ENCODE results near the gene PCSK6.

The PCSK6 gene

DNA sequence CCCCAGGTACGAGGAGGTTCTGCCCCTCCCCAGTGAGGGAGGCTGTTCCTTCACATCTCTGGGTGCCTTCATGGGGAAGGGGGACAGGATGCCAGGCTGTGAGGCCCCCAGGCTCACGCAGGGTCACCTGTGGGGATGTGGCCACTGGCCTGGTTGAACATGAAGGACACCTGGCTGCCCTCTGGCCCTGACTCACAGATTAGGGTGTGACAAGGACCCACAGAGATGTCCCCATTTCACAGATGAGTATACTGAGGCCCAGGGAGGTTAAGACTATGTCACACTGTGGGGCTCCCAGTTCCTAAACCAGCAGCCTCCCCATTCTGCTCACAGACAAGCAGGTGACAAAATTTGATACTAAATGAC lies 42.4 kb downstream of the PCSK6 start:
- Histone ChIP-seq H2AFZ (ENCODE audit: low read length) (no peak overlapping the region), H4K20me1 (ENCODE audit: insufficient read depth, low read length, poor library complexity, severe bottlenecking) (no peaks in the 10 kb centered on the region), H3K4me2 (ENCODE audit: low read depth, low read length, poor library complexity, severe bottlenecking) (no peak overlapping the region), H3K27me3 (ENCODE audit: insufficient read depth, low read length, poor library complexity, severe bottlenecking) (no peaks in the 10 kb centered on the region), H3K9me2 (replicated peaks; ENCODE audit: low read depth, low read length) (no peaks in the 10 kb centered on the region), H3K9me3 (ENCODE audit: insufficient read depth, low read depth, low read length) (peaks cover 7% of the 10 kb centered on the region; the same call in 1 of the 2 replicates), H3K4me1 (ENCODE audit: insufficient read depth, low read length, poor library complexity, severe bottlenecking) (no peaks in the 10 kb centered on the region), H3K36me3 (ENCODE audit: insufficient read depth, low read length) (no peaks in the 10 kb centered on the region), H3K9ac (ENCODE audit: low read depth, low read length, poor library complexity, severe bottlenecking) (no peak overlapping the region), H3F3A (ENCODE audit: low read depth) (no peaks in the 10 kb centered on the region), H3K79me2 (ENCODE audit: insufficient read depth, low read length) (no peaks in the 10 kb centered on the region), H3K4me3 (ENCODE audit: low read length, poor library complexity, severe bottlenecking) (no peak overlapping the region)
- TF ChIP-seq EZH2phosphoT487 (IDR thresholded peaks at IDR 0.05; ENCODE audit: borderline replicate concordance), result no peak
- TF ChIP-seq, protein P1, sequence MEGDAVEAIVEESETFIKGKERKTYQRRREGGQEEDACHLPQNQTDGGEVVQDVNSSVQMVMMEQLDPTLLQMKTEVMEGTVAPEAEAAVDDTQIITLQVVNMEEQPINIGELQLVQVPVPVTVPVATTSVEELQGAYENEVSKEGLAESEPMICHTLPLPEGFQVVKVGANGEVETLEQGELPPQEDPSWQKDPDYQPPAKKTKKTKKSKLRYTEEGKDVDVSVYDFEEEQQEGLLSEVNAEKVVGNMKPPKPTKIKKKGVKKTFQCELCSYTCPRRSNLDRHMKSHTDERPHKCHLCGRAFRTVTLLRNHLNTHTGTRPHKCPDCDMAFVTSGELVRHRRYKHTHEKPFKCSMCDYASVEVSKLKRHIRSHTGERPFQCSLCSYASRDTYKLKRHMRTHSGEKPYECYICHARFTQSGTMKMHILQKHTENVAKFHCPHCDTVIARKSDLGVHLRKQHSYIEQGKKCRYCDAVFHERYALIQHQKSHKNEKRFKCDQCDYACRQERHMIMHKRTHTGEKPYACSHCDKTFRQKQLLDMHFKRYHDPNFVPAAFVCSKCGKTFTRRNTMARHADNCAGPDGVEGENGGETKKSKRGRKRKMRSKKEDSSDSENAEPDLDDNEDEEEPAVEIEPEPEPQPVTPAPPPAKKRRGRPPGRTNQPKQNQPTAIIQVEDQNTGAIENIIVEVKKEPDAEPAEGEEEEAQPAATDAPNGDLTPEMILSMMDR (conservative IDR thresholded peaks at IDR 0.05; ENCODE audit: low read length), result no peak

DNA sequence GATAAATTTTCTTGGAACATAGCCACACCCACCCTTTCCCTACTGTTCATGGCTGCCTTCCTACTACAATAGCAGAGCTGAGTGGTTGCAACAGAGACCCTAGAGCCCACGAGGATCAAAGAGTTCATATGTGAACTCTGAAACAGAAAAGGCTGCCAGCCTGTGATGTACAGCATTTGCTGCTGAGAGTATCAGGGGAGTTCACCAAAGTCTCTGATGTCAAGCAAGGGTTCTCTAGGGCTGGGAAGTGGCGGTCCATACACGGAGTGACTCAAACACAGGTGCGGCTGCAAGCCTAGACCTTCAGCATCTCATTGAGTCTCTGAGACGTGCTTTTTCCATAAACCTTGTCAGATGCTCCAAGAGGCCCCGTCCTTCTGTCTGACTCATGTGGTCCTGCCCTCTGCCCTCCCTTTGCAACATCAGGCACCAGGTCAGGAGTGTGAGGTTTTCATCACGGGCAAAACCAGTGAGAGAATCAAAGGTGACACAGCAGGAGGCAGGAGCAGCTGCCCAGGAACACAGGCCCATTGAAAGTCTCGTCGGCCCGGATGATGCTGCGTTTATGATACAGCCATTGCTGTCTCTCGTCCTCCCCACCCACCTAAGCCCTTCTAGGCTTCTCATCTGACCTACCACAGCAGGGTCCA lies 42.9 kb downstream of the PCSK6 start:
- Histone ChIP-seq H3K79me2 (ENCODE audit: insufficient read depth, low read length) (no peaks in the 10 kb centered on the region), H2AFZ (ENCODE audit: low read length) (no peak overlapping the region), H4K20me1 (ENCODE audit: insufficient read depth, low read length, poor library complexity, severe bottlenecking) (no peaks in the 10 kb centered on the region), H3K4me3 (ENCODE audit: low read length, poor library complexity, severe bottlenecking) (no peak overlapping the region), H3K36me3 (ENCODE audit: insufficient read depth, low read length) (no peaks in the 10 kb centered on the region), H3K9me3 (ENCODE audit: insufficient read depth, low read depth, low read length) (peaks cover 7% of the 10 kb centered on the region; the same call in 1 of the 2 replicates), H3F3A (ENCODE audit: low read depth) (no peaks in the 10 kb centered on the region), H3K4me1 (ENCODE audit: insufficient read depth, low read length, poor library complexity, severe bottlenecking) (no peaks in the 10 kb centered on the region), H3K27me3 (ENCODE audit: insufficient read depth, low read length, poor library complexity, severe bottlenecking) (no peaks in the 10 kb centered on the region), H3K4me2 (ENCODE audit: low read depth, low read length, poor library complexity, severe bottlenecking) (no peak overlapping the region), H3K9me2 (replicated peaks; ENCODE audit: low read depth, low read length) (no peaks in the 10 kb centered on the region), H3K9ac (ENCODE audit: low read depth, low read length, poor library complexity, severe bottlenecking) (no peak overlapping the region)
- TF ChIP-seq, protein P1 (conservative IDR thresholded peaks at IDR 0.05; ENCODE audit: low read length), result no peak
- TF ChIP-seq EZH2phosphoT487 (IDR thresholded peaks at IDR 0.05; ENCODE audit: borderline replicate concordance), result no peak

DNA sequence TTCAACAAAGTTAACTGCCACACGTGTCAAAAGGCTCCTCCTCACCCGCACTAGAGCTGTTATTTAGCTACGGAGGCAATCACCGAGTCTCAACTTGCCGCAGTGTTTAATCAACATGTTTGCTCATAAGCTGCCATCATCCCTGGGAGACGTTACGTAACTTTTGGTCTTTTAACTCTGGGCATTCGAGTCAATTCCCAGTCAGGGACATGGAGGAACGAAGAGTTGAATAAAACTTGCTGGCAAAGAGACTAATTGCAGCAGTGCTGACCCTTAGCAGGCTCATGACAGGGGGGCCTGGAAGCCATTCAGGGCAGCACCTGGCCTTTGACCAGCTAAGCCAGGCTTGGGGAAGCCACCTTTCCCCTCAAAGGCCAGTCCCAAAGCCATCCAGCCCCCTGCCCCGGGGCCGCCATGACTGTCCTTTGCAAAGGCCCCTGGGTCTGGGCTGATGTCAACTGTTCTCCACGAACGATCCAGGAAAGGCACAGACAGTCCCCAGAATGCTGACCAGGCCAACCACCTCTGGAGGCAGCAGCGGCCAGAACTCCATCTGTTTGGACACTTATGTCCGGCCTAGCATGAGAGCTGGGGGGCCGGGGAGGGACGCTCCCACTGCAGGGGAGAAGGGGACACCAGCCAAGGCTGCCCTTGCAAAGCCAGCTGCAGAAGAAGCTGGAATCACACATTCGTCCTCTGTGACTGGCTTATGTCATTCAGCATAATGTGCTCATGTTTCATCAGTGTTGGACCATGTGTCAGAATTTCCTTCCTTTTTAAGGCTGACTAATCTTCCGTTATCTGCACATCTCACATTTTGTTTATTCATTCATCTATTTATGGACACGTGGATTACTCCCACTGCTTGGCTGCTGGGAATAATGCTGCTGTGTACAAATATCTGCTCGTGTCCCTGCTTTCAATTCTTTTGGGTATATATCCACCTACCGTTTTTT lies 43.7 kb downstream of the PCSK6 start:
- H3K9ac ChIP-seq (ENCODE audit: low read depth, low read length, poor library complexity, severe bottlenecking), result no peak overlapping the region
- no peak overlapping the region for H3K4me3 ChIP-seq (ENCODE audit: low read length, poor library complexity, severe bottlenecking)
- TF ChIP-seq EZH2phosphoT487 (IDR thresholded peaks at IDR 0.05; ENCODE audit: borderline replicate concordance), result no peak
- TF ChIP-seq, protein P1 (conservative IDR thresholded peaks at IDR 0.05; ENCODE audit: low read length), result no peak
- no peaks in the 10 kb centered on the region for H3F3A ChIP-seq (ENCODE audit: low read depth)
- no peaks in the 10 kb centered on the region for H4K20me1 ChIP-seq (ENCODE audit: insufficient read depth, low read length, poor library complexity, severe bottlenecking)
- no peaks in the 10 kb centered on the region for H3K4me1 ChIP-seq (ENCODE audit: insufficient read depth, low read length, poor library complexity, severe bottlenecking)
- H3K9me2 ChIP-seq (replicated peaks; ENCODE audit: low read depth, low read length), result no peaks in the 10 kb centered on the region
- no peak overlapping the region for H2AFZ ChIP-seq (ENCODE audit: low read length)
- no peak overlapping the region for H3K4me2 ChIP-seq (ENCODE audit: low read depth, low read length, poor library complexity, severe bottlenecking)
- H3K79me2 ChIP-seq (ENCODE audit: insufficient read depth, low read length), result no peaks in the 10 kb centered on the region
- H3K9me3 ChIP-seq (ENCODE audit: insufficient read depth, low read depth, low read length), result peaks cover 7% of the 10 kb centered on the region; the same call in 1 of the 2 replicates
- H3K27me3 ChIP-seq (ENCODE audit: insufficient read depth, low read length, poor library complexity, severe bottlenecking), result no peaks in the 10 kb centered on the region
- no peaks in the 10 kb centered on the region for H3K36me3 ChIP-seq (ENCODE audit: insufficient read depth, low read length)
